Nephron (organoid): ENCODE measurements around the gene MBD3L1.

Experiments used
- H3K27ac Mint-ChIP-seq, 3 experiments: 2 replicates each; pipeline ENCODE4 v1.8.0; 2020; ENCODE audit warnings: mixed read lengths in 3 of 3, mild to moderate bottlenecking in 2 of 3, moderate library complexity in 1 of 3
- H3K27me3 Mint-ChIP-seq: 2 replicates; pipeline ENCODE4 v1.8.0; 2021; ENCODE audit warnings: low read depth, mild to moderate bottlenecking, moderate library complexity, mixed read lengths
- H3K36me3 Mint-ChIP-seq: 2 replicates; pipeline ENCODE4 v1.8.0; 2020; ENCODE audit warnings: low read depth, mixed read lengths
- H3K4me1 Mint-ChIP-seq: 2 replicates; pipeline ENCODE4 v1.8.0; 2020; ENCODE audit warnings: mixed read lengths
- H3K4me3 Mint-ChIP-seq, 3 experiments: 2 replicates each; pipeline ENCODE4 v1.8.0; 2020; ENCODE audit warnings: mild to moderate bottlenecking in 3 of 3, mixed read lengths in 3 of 3, moderate library complexity in 2 of 3
- H3K9me3 Mint-ChIP-seq: 2 replicates; pipeline ENCODE4 v1.8.0; 2020; ENCODE audit warnings: mixed read lengths
- TF ChIP-seq, protein P1 (sequence below), 3 experiments: fragments of 200-600 bp; sonication (generic); IDR thresholded peaks; one replicate each; pipeline ENCODE4 v1.5.0; 2021; ENCODE audit warnings: antibody characterized with exemption in 3 of 3; ENCODE audit not compliant: unreplicated experiment in 3 of 3

Gene MBD3L1

DNA sequence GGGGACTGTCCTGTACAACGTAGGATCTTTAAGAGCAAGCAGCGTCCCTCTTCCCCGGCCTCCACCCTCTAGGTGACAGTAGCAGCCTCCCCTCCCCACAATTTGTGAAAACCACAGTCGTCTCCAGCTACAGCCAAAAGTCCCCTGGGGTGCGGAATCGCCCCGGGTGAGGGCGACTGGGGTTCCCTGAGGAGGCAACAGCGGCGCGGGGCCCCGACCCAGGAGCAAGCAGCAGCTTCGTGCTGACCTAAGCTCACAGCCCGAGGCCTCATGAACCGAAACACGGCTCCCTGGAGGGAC lies 395 bp upstream of the MBD3L1 start:
- peaks cover 3% of the 10 kb centered on the region for H3K27me3 Mint-ChIP-seq
- peaks cover 19% of the 10 kb centered on the region for H3K9me3 Mint-ChIP-seq
- peak overlapping the region; percentile 85 to 93 (median 88) for H3K4me3 Mint-ChIP-seq
- peaks cover 48% of the 10 kb centered on the region for H3K36me3 Mint-ChIP-seq
- H3K4me1 Mint-ChIP-seq: peaks cover 7% of the 10 kb centered on the region
- peak overlapping the region; percentile 92 to 98 (median 93) for H3K27ac Mint-ChIP-seq
- TF ChIP-seq, protein P1, sequence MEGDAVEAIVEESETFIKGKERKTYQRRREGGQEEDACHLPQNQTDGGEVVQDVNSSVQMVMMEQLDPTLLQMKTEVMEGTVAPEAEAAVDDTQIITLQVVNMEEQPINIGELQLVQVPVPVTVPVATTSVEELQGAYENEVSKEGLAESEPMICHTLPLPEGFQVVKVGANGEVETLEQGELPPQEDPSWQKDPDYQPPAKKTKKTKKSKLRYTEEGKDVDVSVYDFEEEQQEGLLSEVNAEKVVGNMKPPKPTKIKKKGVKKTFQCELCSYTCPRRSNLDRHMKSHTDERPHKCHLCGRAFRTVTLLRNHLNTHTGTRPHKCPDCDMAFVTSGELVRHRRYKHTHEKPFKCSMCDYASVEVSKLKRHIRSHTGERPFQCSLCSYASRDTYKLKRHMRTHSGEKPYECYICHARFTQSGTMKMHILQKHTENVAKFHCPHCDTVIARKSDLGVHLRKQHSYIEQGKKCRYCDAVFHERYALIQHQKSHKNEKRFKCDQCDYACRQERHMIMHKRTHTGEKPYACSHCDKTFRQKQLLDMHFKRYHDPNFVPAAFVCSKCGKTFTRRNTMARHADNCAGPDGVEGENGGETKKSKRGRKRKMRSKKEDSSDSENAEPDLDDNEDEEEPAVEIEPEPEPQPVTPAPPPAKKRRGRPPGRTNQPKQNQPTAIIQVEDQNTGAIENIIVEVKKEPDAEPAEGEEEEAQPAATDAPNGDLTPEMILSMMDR (IDR thresholded peaks at IDR 0.05; ENCODE audit: unreplicated experiment in 3 of 3): no peak

DNA sequence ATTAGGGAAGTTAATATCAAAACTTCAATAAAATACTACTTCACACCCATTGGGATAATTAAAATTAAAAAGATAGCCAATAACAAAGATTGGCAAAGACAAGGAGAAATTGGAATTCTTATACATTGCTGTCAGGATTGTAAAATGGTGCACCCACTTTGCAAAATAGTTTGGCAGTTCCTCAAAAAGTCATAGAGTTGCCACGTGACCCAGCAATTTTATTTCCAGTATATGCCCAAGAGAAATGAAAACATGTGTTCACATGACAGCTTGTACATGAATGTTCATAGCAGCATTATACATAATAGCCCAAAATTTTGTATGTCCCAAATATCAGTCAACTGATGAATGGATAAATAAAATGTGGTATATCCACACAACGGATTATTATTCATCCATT lies 3.3 kb downstream of the MBD3L1 start:
- peaks cover 7% of the 10 kb centered on the region for H3K4me1 Mint-ChIP-seq
- peaks cover 10% of the 10 kb centered on the region for H3K9me3 Mint-ChIP-seq
- H3K4me3 Mint-ChIP-seq: peak overlapping the region in 1 of 3 experiments; percentile 26
- H3K27ac Mint-ChIP-seq: no peak overlapping the region
- TF ChIP-seq, protein P1 (IDR thresholded peaks at IDR 0.05; ENCODE audit: unreplicated experiment in 3 of 3): no peak
- H3K27me3 Mint-ChIP-seq: peaks cover 9% of the 10 kb centered on the region
- peaks cover 13% of the 10 kb centered on the region for H3K36me3 Mint-ChIP-seq

DNA sequence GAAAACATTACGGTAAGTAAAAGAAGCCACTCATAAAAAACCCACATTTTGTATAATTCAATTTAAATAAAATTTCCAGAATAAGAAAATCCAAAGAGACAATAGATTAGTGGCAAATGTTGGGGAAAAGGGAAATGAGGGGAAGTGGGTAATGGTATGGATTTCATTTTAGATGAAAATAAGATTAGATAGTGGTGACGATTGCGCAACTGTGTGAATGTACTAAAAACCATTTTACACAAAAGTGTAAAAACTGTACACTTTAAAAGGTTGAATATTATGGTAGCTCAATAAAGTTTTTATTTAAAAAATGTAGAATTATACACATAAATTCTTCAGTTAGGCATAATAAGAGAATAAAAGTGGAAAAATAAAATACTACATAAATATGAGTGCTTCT lies 3.7 kb downstream of the MBD3L1 start:
- TF ChIP-seq, protein P1 (IDR thresholded peaks at IDR 0.05; ENCODE audit: unreplicated experiment in 3 of 3): no peak
- Mint-ChIP-seq H3K4me1 (peaks cover 7% of the 10 kb centered on the region), H3K27ac (no peak overlapping the region), H3K9me3 (peaks cover 10% of the 10 kb centered on the region), H3K4me3 (no peak overlapping the region), H3K27me3 (peaks cover 9% of the 10 kb centered on the region), H3K36me3 (peaks cover 9% of the 10 kb centered on the region)

DNA sequence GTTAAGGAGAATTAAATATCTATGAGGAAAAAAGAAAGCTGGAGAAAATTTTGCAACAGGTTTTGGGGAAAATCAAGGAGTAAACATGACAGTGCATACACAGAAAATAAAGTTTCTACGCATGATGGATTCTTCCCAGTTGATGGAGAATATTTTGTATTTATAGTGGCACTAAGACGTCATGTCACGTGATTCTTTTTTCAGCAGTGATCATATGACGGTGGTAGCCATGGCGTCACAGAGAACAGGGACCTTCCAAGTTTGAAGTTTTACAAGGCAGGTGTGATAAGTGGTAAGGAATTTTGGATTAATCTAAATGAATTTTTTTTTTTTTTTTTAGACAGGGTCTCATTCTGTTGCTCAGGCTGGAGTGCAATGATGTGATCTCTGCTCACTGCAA lies 8.5 kb downstream of the MBD3L1 start:
- TF ChIP-seq, protein P1 (IDR thresholded peaks at IDR 0.05; ENCODE audit: unreplicated experiment in 3 of 3): no peak
- Mint-ChIP-seq H3K4me3 (no peak overlapping the region), H3K36me3 (no peaks in the 10 kb centered on the region), H3K27ac (no peak overlapping the region), H3K9me3 (peaks cover 5% of the 10 kb centered on the region), H3K27me3 (peaks cover 10% of the 10 kb centered on the region), H3K4me1 (no peaks in the 10 kb centered on the region)

DNA sequence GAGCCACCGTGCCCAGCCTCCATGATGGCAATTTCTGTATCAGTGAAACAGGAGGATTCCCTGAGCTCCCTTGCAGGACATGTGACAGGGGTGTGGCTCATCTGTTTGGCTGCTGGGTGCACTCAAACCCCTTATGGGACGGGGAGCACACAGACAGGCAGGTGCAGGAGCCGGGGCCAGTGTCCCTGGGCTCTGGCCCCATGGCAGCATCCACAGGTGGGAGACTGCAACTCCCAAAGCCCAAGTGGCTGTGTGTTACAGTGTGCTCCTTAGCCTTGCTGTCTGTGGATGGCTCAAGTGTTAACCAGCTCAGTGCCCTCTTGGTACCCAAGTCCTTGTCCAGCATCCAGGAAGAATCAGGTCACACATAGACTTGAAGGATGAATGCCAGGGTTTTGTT lies 14.6 kb downstream of the MBD3L1 start:
- Mint-ChIP-seq H3K36me3 (peaks cover 6% of the 10 kb centered on the region), H3K4me3 (no peak overlapping the region), H3K27me3 (peaks cover 4% of the 10 kb centered on the region), H3K27ac (no peak overlapping the region), H3K4me1 (no peaks in the 10 kb centered on the region), H3K9me3 (peaks cover 30% of the 10 kb centered on the region)
- TF ChIP-seq, protein P1 (IDR thresholded peaks at IDR 0.05; ENCODE audit: unreplicated experiment in 3 of 3): no peak

DNA sequence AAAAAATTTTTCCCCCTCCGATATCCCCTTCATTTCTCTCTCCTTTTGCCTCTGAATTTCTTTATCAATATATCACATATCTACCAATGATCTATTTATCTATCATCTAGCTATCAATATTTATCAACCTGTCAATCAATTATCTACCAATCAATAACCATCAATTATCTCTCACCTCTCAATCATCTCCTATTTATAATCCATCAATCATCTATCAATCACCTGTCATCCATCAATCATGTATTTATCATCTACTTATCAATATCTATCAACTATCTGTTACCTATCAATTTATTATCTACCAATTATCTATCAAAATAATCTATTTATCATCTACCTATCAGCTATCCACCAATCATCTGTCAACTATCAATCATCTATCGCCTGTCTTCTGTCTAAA lies 17.1 kb downstream of the MBD3L1 start:
- peaks cover 32% of the 10 kb centered on the region for H3K9me3 Mint-ChIP-seq
- H3K4me3 Mint-ChIP-seq: no peak overlapping the region
- no peaks in the 10 kb centered on the region for H3K4me1 Mint-ChIP-seq
- H3K27ac Mint-ChIP-seq: no peak overlapping the region
- TF ChIP-seq, protein P1 (IDR thresholded peaks at IDR 0.05; ENCODE audit: unreplicated experiment in 3 of 3): no peak
- H3K27me3 Mint-ChIP-seq: no peaks in the 10 kb centered on the region
- H3K36me3 Mint-ChIP-seq: peaks cover 6% of the 10 kb centered on the region
